ENCODE results near the gene AZIN2. TPM values are rescaled to one million over a fixed set of nuclear protein-coding genes. Genes with fewer than 3 reads are reported as not detected.

AZIN2 gene
- total RNA-seq, 1 experiment from 2014 or later = 0.39 TPM

DNA sequence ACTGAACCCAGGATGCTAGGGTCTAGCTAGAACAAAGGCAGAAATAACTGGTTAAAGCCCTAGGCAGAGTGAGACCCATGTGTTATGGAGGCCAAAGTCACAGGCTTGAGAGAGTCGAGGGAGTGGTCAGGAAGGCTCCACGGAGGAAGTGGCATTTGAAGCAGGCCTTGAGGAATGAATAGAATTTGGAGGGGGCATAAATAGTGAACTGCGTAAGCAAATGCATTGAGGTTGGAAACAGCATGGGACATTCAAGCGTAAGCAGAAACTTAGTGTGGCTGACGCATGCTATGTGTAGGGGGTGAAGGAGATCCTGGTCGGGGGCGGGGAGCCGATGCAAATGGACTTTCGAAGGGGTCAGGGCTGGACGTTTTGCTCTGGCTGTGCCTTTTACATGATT lies 11.5 kb downstream of the AZIN2 start:
- H2BK5ac ChIP-seq (ENCODE audit: insufficient read length, low read length) = no peak overlapping the region
- H3K4me1 ChIP-seq (ENCODE audit: insufficient read depth, low read length) = peaks cover 6% of the 10 kb centered on the region; the same call in 1 of the 2 replicates
- H2BK20ac ChIP-seq (ENCODE audit: low read depth, low read length, poor library complexity, severe bottlenecking) = no peak overlapping the region
- H3K27ac Mint-ChIP-seq = no peak overlapping the region
- no peak overlapping the region for H3K23ac ChIP-seq (ENCODE audit: insufficient read length, low read depth, low read length)
- no peaks in the 10 kb centered on the region for H3K79me1 ChIP-seq (ENCODE audit: insufficient read depth, low read depth, low read length, poor library complexity, severe bottlenecking)
- no peak overlapping the region for H3K4me2 ChIP-seq (ENCODE audit: insufficient read depth, insufficient read length, low read length)
- no peak overlapping the region for H3K4me3 Mint-ChIP-seq
- peaks cover 23% of the 10 kb centered on the region for H3K27me3 Mint-ChIP-seq (ENCODE audit: low read depth)
- no peak overlapping the region for H3K18ac ChIP-seq (ENCODE audit: insufficient read length, low read depth, low read length)
- H3K36me3 Mint-ChIP-seq (ENCODE audit: insufficient read depth in 1 of 3, low read depth in 3 of 3) = no peaks in the 10 kb centered on the region
- H3K9me3 ChIP-seq (ENCODE audit: control insufficient read depth, low read depth, low read length) = no peaks in the 10 kb centered on the region
- H4K91ac ChIP-seq (ENCODE audit: insufficient read length, low read depth, low read length) = no peak overlapping the region
- no peak for TF ChIP-seq CTCF (conservative IDR thresholded peaks at IDR 0.05)
- H3K79me2 ChIP-seq (ENCODE audit: insufficient read depth, low read length) = no peaks in the 10 kb centered on the region
- H2AFZ ChIP-seq (ENCODE audit: low read length) = no peak overlapping the region
- no peak overlapping the region for H2BK12ac ChIP-seq (ENCODE audit: insufficient read length, low read depth, low read length)
- no CpG with 5 or more reads among the region's 10 CpGs for WGBS (ENCODE audit: extremely low coverage, insufficient read length, low lambda C conversion rate)
- no peak overlapping the region for H3K56ac ChIP-seq (ENCODE audit: insufficient read length, low read depth, low read length)
- H4K5ac ChIP-seq (ENCODE audit: insufficient read length, low read depth, low read length) = no peak overlapping the region
- H3K23me2 ChIP-seq (ENCODE audit: insufficient read length, low read depth, low read length, poor library complexity, severe bottlenecking) = no peaks in the 10 kb centered on the region
- H3T11ph ChIP-seq (ENCODE audit: low read length) = no peak overlapping the region
- H4K8ac ChIP-seq (replicated peaks; ENCODE audit: insufficient read length, low read depth, low read length) = no peak overlapping the region
- H3K4me1 Mint-ChIP-seq = peaks cover 20% of the 10 kb centered on the region in 2 experiments
- no peak overlapping the region for H3K9ac ChIP-seq (ENCODE audit: extremely low read depth, insufficient read length, low read length)
- no peak for DNase-seq
- no peak overlapping the region for H2BK15ac ChIP-seq (ENCODE audit: low read depth, low read length)
- H3K9me3 Mint-ChIP-seq = no peaks in the 10 kb centered on the region; a peak in 2 of 5 replicates
- no peaks in the 10 kb centered on the region for H3K27me3 ChIP-seq (ENCODE audit: insufficient read depth, low read length)
- no peaks in the 10 kb centered on the region for H4K20me1 ChIP-seq (ENCODE audit: control insufficient read depth, insufficient read depth, insufficient read length)
- no peak overlapping the region for H3K14ac ChIP-seq (ENCODE audit: insufficient read depth, low read length)
- H2AK5ac ChIP-seq (ENCODE audit: insufficient read length, low read length) = no peak overlapping the region
- no peak overlapping the region for H3K27ac ChIP-seq (ENCODE audit: insufficient read length, low read depth, low read length)
- no peak overlapping the region for H2BK120ac ChIP-seq (ENCODE audit: low read depth, low read length, poor library complexity, severe bottlenecking)
- no peak overlapping the region for H3K4ac ChIP-seq (ENCODE audit: low read depth, low read length)

Data from H9 (cell line).